ENCODE results near the gene CHST1.

DNA sequence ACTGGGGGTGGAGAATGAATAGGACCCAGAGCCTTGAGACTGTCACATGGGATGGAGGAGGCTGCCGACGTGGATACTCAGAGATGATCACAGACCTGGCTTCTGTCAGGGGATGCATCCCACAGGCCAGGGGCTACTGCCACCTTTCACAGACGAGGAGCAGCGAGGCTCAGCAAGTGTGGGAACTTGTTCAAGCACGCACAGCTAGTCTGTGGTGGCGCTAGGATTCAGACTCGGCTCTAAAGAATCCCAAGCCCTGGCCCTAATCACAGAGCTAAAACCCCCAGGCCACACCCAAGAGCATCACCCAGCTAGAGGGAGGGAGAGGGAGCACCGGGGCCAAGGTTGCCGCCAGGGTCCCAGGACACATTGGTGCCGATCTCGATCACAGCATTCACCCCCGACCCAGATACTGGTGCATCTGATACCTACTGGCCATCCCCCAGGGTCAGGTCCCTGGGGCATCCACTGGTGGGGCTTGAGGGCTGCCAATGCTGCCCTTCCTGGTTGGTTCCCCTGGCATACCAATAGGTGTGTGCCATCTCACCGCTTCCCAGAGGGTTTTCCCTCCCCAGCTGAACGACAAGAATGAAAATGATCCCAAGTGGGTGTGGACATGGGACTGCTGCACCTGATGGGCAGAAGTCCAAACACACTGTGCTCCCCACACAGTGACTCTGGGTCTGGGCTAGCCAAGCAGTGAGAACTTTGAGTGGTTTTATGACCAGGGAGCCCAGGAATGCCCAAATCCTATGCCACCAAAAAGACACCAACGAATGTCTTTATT is 6.2 kb downstream of the CHST1 start:
- TF ChIP-seq, protein P1, sequence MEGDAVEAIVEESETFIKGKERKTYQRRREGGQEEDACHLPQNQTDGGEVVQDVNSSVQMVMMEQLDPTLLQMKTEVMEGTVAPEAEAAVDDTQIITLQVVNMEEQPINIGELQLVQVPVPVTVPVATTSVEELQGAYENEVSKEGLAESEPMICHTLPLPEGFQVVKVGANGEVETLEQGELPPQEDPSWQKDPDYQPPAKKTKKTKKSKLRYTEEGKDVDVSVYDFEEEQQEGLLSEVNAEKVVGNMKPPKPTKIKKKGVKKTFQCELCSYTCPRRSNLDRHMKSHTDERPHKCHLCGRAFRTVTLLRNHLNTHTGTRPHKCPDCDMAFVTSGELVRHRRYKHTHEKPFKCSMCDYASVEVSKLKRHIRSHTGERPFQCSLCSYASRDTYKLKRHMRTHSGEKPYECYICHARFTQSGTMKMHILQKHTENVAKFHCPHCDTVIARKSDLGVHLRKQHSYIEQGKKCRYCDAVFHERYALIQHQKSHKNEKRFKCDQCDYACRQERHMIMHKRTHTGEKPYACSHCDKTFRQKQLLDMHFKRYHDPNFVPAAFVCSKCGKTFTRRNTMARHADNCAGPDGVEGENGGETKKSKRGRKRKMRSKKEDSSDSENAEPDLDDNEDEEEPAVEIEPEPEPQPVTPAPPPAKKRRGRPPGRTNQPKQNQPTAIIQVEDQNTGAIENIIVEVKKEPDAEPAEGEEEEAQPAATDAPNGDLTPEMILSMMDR (IDR thresholded peaks at IDR 0.05), result no peak
- no peak for TF ChIP-seq POLR2A (IDR thresholded peaks at IDR 0.05)
